Superior temporal gyrus (tissue), 1 donor: ENCODE results near the gene SPATA2.

ENCODE experiments used
- DNase-seq: peaks from one replicate; pipeline ENCODE4 v3.0.0-alpha.2; 2016; ENCODE audit errors: extremely low spot score

Gene SPATA2

GRCh38 chr20:49859011-49859410 is 56.3 kb downstream of the SPATA2 start:
- no peak for DNase-seq

- DNase-seq, result no peak
Measured at GRCh38 chr20:49858076-49858585, 57.2 kb downstream of the SPATA2 start.

- DNase-seq, result no peak
Measured at GRCh38 chr20:49856904-49857303, 58.4 kb downstream of the SPATA2 start.

- DNase-seq, result no peak
Measured at GRCh38 chr20:49854190-49854875, 61.0 kb downstream of the SPATA2 start.

- no peak for DNase-seq
Measured at GRCh38 chr20:49853640-49854039, 61.7 kb downstream of the SPATA2 start.
